ENCODE results near the gene PEX14.

Gene PEX14

DNA sequence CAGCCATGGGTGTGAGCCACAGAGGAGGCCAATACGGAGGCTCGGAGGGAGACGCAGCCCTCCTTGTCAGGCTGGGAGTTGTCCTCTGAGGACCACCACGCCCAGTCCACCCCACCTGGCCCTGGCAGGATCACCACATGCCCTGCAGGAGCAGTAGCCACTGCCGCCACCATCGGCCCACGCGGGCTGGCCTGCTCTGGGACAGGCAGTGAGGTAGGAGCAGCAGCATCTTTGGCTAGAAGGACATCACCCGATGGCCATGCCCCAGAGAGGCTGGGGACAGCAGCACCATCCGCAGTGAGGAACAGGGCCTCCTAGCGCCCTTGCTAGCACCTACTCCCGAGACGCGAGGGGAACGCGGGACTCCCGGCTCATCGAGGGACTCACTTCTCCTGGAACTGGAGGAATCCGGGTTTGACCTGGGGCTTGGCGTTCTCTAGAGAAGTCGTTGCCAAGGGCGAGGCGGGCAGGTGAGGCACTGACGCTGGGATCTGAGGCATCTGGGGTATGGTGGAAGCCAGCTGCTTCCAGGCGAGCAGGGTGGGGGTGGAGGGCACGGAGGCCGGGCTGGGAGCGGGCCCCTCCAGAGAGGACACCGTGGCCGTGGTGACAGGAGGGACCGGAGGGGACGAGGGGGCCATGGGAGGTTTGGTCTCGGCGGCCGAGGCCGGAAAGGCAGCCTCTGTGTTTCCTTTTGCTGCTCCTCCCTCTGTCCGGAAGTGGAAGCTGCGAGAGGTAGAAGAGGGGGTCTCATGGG lies 172.8 kb downstream of the PEX14 start:
- no peak for DNase-seq (ENCODE audit: low spot score)
- in situ Hi-C loops (cut with MboI; ENCODE audit: low pct_unique_long_range_greater_than_20kb, low sequenced_read_pairs, unreplicated experiment): no loop called here
- TF ChIP-seq, protein P1, sequence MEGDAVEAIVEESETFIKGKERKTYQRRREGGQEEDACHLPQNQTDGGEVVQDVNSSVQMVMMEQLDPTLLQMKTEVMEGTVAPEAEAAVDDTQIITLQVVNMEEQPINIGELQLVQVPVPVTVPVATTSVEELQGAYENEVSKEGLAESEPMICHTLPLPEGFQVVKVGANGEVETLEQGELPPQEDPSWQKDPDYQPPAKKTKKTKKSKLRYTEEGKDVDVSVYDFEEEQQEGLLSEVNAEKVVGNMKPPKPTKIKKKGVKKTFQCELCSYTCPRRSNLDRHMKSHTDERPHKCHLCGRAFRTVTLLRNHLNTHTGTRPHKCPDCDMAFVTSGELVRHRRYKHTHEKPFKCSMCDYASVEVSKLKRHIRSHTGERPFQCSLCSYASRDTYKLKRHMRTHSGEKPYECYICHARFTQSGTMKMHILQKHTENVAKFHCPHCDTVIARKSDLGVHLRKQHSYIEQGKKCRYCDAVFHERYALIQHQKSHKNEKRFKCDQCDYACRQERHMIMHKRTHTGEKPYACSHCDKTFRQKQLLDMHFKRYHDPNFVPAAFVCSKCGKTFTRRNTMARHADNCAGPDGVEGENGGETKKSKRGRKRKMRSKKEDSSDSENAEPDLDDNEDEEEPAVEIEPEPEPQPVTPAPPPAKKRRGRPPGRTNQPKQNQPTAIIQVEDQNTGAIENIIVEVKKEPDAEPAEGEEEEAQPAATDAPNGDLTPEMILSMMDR (IDR thresholded peaks at IDR 0.05; ENCODE audit: extremely low read depth, insufficient read depth, missing control alignments): no peak

- in situ Hi-C loops (cut with MboI; ENCODE audit: low pct_unique_long_range_greater_than_20kb, low sequenced_read_pairs, unreplicated experiment): no loop called here
- TF ChIP-seq, protein P1 (IDR thresholded peaks at IDR 0.05; ENCODE audit: extremely low read depth, insufficient read depth, missing control alignments): no peak
- no peak for DNase-seq (ENCODE audit: low spot score)
Observed at GRCh38 chr1:10648689-10649516, 174.2 kb downstream of the PEX14 start.

GRCh38 chr1:10649517-10650201 lies 174.9 kb downstream of the PEX14 start:
- TF ChIP-seq, protein P1 (IDR thresholded peaks at IDR 0.05; ENCODE audit: extremely low read depth, insufficient read depth, missing control alignments): no peak
- in situ Hi-C loops (cut with MboI; ENCODE audit: low pct_unique_long_range_greater_than_20kb, low sequenced_read_pairs, unreplicated experiment): no loop called here
- DNase-seq (ENCODE audit: low spot score): no peak

GRCh38 chr1:10650556-10651388 lies 176.0 kb downstream of the PEX14 start:
- in situ Hi-C loops (cut with MboI; ENCODE audit: low pct_unique_long_range_greater_than_20kb, low sequenced_read_pairs, unreplicated experiment): no loop called here
- DNase-seq (ENCODE audit: low spot score): no peak
- TF ChIP-seq, protein P1 (IDR thresholded peaks at IDR 0.05; ENCODE audit: extremely low read depth, insufficient read depth, missing control alignments): no peak

- TF ChIP-seq, protein P1 (IDR thresholded peaks at IDR 0.05; ENCODE audit: extremely low read depth, insufficient read depth, missing control alignments): no peak
- DNase-seq (ENCODE audit: low spot score): no peak
- in situ Hi-C loops (cut with MboI; ENCODE audit: low pct_unique_long_range_greater_than_20kb, low sequenced_read_pairs, unreplicated experiment): no loop called here
Observed at GRCh38 chr1:10651389-10651766, 176.6 kb downstream of the PEX14 start.

GRCh38 chr1:10651793-10652192 lies 177.0 kb downstream of the PEX14 start:
- TF ChIP-seq, protein P1 (IDR thresholded peaks at IDR 0.05; ENCODE audit: extremely low read depth, insufficient read depth, missing control alignments): no peak
- in situ Hi-C loops (cut with MboI; ENCODE audit: low pct_unique_long_range_greater_than_20kb, low sequenced_read_pairs, unreplicated experiment): no loop called here
- no peak for DNase-seq (ENCODE audit: low spot score)

Measured in GM13977 (cell line).